HG03039 (cell line): ENCODE results near the gene TOR4A.
A peak's percentile ranks its signal among the peaks of the same experiment; 100 is the strongest.
"Not testable (repeated sequence)": the region's sequence is repeated elsewhere in the genome, so short reads cannot be mapped to it uniquely, and the experiment has no call there.

Experiments used
- ATAC-seq: cut with Tn5 transposase; IDR thresholded peaks from one replicate; pipeline ENCODE4 v1.9.1; 2021; ENCODE audit warnings: mild to moderate bottlenecking, moderate library complexity; ENCODE audit not compliant: unreplicated experiment

TOR4A gene

GRCh38 chr9:137237759-137238726 lies 39.5 kb upstream of the TOR4A start:
- no peak for ATAC-seq

- ATAC-seq, result not testable (repeated sequence)
These were observed 37.9 kb upstream of the TOR4A start for GRCh38 chr9:137239541-137240200.

- peak; percentile 14 for ATAC-seq
These were observed 37.1 kb upstream of the TOR4A start for GRCh38 chr9:137240318-137240840.

GRCh38 chr9:137240841-137241489 lies 36.6 kb upstream of the TOR4A start, which contains the start of gene TUBB4B:
TUBB4B (plus strand) TSS chr9:137241287; CDS start chr9:137241361, 74 bp downstream.
- peak; percentile 65 for ATAC-seq

GRCh38 chr9:137241490-137242268 lies 35.8 kb upstream of the TOR4A start:
- peak; percentile 11 for ATAC-seq

GRCh38 chr9:137242269-137243203 lies 35.0 kb upstream of the TOR4A start:
- no peak for ATAC-seq

GRCh38 chr9:137243266-137243625 lies 34.3 kb upstream of the TOR4A start:
- not testable (repeated sequence) for ATAC-seq

DNA sequence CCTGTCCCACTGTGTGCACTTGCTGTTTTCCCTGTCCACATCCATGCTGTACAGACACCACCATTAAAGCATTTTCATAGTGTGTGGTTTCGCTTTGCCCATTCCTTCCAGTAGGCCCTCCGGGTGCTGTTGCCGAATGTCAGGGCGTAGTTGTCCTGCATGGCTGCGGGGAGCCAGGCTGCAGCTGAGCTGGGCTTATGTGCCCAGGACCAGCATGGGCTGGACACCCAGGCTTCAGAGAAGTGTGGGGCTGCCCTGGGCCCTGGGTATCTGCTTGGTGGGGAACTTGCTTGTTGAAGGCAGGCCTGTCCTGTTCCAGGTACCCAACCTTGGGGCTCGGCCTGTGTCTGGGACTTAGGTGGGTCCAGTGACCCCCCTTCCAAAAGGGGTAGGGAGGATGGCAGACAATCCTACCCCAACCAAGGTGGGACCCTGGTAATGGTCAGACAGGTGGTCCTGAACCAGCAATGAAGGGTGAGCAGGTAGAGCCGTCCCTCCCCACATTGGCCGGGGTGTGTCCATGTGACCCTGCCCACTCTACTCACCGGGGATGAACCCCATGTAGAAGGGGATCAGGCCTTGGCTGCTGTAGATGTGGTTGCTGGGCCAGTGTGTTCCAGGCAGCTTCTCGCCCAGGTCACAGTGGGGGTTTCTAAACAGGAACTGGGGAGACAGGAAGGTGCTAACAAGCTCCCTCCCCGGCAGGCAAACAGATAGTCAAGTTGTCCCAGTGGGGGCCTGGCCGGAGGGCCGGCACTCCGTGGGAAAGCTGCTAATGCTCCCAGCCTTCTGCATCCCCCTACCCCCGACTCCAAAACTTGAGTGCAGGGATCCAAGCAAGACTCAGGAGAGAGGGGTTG lies 33.7 kb upstream of the TOR4A start:
- ATAC-seq, result no peak

- no peak for ATAC-seq
These were observed 32.8 kb upstream of the TOR4A start for GRCh38 chr9:137244486-137245449.

DNA sequence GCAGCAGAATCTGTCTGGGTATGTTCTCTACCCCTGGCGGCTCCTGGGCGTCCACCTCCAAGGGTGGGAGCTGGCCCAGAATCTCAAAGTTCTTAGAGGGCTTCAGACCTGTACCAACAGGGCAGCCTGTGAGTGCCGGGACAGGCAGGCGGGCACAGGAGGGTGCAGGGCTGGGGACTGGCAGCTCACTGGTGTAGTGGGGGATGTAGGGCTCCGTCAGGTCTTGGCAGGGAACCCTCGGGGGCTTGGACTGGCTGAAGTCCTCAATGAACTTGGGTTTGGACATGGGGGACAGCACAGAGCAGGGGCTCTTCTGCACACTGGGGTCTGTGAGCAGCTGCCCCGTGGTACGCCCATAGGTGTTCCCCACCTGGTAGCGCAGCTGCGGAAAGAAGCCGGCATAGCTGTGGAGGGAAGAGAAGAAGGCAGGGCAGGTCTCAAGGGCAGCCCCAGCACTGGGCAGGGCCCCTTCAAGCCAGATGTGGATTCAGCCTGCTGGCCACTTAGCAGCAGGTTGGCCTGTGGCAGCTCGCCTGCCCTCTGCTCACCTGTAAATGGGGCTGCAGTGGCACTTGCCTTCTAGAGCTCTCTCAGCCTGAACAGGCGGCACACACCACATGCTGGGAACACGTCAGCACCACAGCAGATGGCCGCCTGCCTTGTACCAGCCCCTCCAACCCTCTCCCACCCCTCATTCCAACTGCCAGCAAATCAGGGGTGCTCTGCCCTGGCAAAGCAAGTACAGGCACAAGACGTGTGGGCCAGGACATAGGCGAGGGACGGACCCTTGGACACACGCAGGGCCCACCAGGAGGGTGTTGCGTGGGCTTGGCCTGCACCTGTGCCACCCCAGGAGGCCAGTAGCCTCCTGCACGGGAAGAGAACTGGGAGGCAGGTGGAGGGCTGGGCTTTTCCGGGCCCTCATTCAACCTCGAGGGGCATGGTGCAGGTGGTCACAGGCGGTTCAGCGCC lies 31.8 kb upstream of the TOR4A start:
- no peak for ATAC-seq

- ATAC-seq, result no peak
These were observed 30.2 kb upstream of the TOR4A start for GRCh38 chr9:137247135-137247915.

DNA sequence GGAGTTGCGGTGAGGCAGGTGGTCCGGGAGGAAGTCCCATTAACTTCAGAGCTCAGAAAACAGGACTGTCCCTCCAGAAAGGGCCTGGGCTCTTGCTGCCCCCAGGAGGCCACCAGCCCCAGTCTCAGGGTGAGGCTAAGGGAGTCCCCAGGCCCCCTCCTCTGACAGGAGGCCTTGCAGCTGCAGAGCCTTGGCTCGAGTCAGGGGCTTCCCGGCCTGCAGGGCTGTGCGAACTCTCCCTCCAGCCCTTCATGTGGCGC lies 29.7 kb upstream of the TOR4A start:
- ATAC-seq, result no peak

- no peak for ATAC-seq
These were observed 27.0 kb upstream of the TOR4A start for GRCh38 chr9:137250329-137251193.

GRCh38 chr9:137251194-137251461 lies 26.4 kb upstream of the TOR4A start, which contains the start of gene STPG3:
STPG3 (plus strand) TSS chr9:137251286; CDS start chr9:137251287, 1 bp downstream.
- ATAC-seq, result no peak
